C4-2B (cell line): ENCODE results near the gene CEP192.

Experiments
- CTCF ChIP-seq: fragments of 450-650 bp; conservative IDR thresholded peaks from 2 replicates; pipeline ENCODE4 v1.5.1; 2017; ENCODE audit warnings: mild to moderate bottlenecking
- ZFX ChIP-seq: fragments of 450-650 bp; IDR thresholded peaks from 2 replicates; pipeline ENCODE4 v1.6.1; 2017

DNA sequence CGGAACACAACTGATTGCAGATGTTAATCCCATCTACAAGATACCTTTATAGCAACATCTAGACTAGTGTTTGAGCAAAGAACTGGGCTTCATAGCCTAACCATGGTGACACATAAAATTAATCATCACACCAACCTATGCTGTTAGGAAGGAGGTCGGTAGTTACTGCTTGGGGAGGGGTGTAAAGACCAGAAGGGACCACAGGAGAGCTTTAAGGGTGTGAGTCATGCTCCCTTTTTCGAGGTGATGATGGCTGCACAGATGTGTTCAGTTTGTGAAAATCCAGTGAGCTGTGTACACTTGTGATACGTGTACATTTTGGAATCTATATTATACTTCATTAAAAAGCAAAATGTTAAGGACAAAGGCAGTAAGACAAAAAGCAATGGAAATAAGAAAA is 47.9 kb upstream of the CEP192 start:
- TF ChIP-seq CTCF: no peak
- no peak for TF ChIP-seq ZFX
